HFFc6 (cell line): ENCODE data around the gene CAMK2B. TPM values are rescaled to one million over a fixed set of nuclear protein-coding genes. Genes with fewer than 3 reads are reported as not detected.

Experiments used
- DNase-seq: peaks from one replicate; pipeline ENCODE4 v3.0.0-alpha.2; 2018
- H3K27ac Mint-ChIP-seq: 2 replicates; pipeline ENCODE4 v1.8.0; 2020; ENCODE audit warnings: mild to moderate bottlenecking, mixed read lengths
- H3K27me3 Mint-ChIP-seq: 2 replicates; pipeline ENCODE4 v1.8.0; 2021; ENCODE audit warnings: mild to moderate bottlenecking, moderate library complexity, mixed read lengths; ENCODE audit not compliant: insufficient read depth
- H3K36me3 Mint-ChIP-seq: 2 replicates; pipeline ENCODE4 v1.8.0; 2021; ENCODE audit warnings: low read depth, mixed read lengths
- H3K4me1 Mint-ChIP-seq: 2 replicates; pipeline ENCODE4 v1.8.0; 2020; ENCODE audit warnings: low read depth, mixed read lengths
- H3K4me3 Mint-ChIP-seq: 2 replicates; pipeline ENCODE4 v1.8.0; 2020; ENCODE audit warnings: mild to moderate bottlenecking, moderate library complexity, mixed read lengths
- H3K9me3 Mint-ChIP-seq: 2 replicates; pipeline ENCODE4 v1.8.0; 2020; ENCODE audit warnings: mild to moderate bottlenecking, mixed read lengths
- total RNA-seq, 6 experiments: library from RNA; stranded (reverse); fragmentation: NEBNext Ultra II Directional; extraction: Animal tissue kit (Norgen Biotek cat#: 25700); gene quantifications; 2 replicates in 1 of 6; 3 replicates in 5 of 6; pipeline ENCODE4 v1.2.3, GENCODE V29; 2021
- TF ChIP-seq, protein P1 (sequence below): fragments of 200-600 bp; sonication (generic); IDR thresholded peaks from 2 replicates; pipeline ENCODE4 v1.5.0; 2021; ENCODE audit warnings: antibody characterized with exemption, mild to moderate bottlenecking

The CAMK2B gene
- total RNA-seq, 6 experiments from 2014 or later, result 0.11 to 0.41 TPM; not detected in 4

DNA sequence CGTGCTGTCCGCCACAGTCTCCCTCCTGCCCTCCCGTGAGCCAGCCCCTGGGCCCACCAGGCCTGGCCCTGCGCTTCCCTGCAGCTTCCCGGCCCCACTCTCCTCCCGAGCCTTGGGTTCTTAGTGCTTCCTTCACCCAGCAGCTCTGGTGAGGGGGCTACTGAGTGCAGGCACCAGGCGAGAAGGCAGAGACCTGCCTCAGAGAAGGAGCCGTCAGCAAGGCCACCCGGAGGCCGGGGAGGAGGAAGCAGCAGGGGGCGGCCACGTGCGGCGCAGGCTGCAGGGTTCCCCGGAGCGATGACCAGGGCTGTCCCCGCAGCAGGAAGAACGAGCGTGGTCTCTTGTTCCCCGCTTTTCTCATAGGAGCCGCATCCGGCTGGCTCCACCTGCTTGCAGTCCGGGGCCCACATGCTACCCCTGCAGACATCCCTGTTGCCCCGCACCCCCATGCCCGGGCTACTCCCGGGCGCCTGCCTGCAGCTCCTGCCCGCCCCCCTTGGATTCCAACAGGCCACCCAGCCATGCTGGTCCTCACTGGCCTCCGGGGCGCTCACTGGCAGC lies 104.1 kb downstream of the CAMK2B start:
- H3K27ac Mint-ChIP-seq, result no peak overlapping the region
- H3K27me3 Mint-ChIP-seq, result peaks cover 18% of the 10 kb centered on the region
- TF ChIP-seq, protein P1, sequence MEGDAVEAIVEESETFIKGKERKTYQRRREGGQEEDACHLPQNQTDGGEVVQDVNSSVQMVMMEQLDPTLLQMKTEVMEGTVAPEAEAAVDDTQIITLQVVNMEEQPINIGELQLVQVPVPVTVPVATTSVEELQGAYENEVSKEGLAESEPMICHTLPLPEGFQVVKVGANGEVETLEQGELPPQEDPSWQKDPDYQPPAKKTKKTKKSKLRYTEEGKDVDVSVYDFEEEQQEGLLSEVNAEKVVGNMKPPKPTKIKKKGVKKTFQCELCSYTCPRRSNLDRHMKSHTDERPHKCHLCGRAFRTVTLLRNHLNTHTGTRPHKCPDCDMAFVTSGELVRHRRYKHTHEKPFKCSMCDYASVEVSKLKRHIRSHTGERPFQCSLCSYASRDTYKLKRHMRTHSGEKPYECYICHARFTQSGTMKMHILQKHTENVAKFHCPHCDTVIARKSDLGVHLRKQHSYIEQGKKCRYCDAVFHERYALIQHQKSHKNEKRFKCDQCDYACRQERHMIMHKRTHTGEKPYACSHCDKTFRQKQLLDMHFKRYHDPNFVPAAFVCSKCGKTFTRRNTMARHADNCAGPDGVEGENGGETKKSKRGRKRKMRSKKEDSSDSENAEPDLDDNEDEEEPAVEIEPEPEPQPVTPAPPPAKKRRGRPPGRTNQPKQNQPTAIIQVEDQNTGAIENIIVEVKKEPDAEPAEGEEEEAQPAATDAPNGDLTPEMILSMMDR, result peak; percentile 35; the same call in 1 of the 2 replicates
- H3K36me3 Mint-ChIP-seq, result no peaks in the 10 kb centered on the region
- no peak for DNase-seq
- H3K9me3 Mint-ChIP-seq, result no peaks in the 10 kb centered on the region
- H3K4me3 Mint-ChIP-seq, result no peak overlapping the region
- no peaks in the 10 kb centered on the region for H3K4me1 Mint-ChIP-seq

DNA sequence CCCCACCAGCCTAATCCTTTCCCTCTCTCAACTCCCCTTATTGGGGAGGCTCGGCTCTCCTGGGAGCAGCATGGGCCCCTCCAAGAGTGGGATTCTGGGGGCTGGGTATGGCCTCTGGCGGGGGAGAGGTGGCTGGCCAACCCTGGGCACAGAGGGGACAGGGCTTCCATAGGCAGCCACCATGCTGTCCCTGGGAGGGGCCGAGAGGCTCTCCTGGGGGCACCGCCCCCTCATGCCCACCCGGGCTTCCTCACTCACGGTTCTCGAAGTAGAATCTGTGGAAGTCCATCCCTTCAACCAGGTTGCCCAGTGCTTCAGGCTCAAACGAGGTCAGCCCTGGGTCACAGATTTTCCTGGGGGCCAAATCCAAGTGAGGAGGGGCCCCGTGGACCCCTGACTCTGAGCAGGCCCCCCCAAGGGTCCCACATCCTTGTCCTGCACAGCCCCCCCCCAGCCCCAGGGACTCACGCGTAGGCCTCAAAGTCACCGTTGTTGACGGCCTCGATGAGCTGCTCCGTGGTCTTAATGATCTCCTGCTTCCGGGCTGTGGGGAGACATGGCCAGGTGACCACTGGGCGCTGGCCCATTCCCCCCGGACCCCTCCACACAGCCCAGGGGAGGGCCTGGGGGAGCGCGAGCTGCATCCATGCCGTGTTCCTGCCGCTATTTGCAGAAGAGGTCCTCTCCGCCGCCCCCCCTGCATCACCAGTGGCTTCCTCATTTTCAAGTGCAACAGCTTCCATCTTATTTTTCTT lies 104.9 kb downstream of the CAMK2B start:
- Mint-ChIP-seq H3K9me3 (no peaks in the 10 kb centered on the region), H3K4me3 (no peak overlapping the region), H3K27me3 (peaks cover 11% of the 10 kb centered on the region; the same call in 1 of the 2 replicates), H3K27ac (no peak overlapping the region), H3K36me3 (no peaks in the 10 kb centered on the region), H3K4me1 (no peaks in the 10 kb centered on the region)
- TF ChIP-seq, protein P1, result no peak
- DNase-seq, result no peak

DNA sequence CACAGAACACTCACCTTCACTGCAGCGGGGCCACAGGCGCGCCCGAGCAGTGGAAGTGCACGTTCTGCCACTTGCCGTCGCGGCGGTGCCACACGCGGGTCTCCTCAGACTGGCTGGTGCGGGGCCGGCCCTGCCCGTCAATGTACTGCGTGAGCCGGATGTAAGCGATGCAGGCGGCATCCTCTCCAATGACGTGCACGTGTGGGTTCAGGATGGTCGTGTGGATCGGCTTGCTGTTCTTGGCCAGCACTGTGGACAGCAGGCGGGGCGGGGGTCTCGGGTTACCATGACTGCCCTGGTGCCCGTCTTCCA lies 105.4 kb downstream of the CAMK2B start:
- no peaks in the 10 kb centered on the region for H3K36me3 Mint-ChIP-seq
- no peak overlapping the region for H3K27ac Mint-ChIP-seq
- H3K4me3 Mint-ChIP-seq, result no peak overlapping the region
- peaks cover 11% of the 10 kb centered on the region for H3K27me3 Mint-ChIP-seq
- H3K4me1 Mint-ChIP-seq, result no peaks in the 10 kb centered on the region
- no peaks in the 10 kb centered on the region for H3K9me3 Mint-ChIP-seq
- TF ChIP-seq, protein P1, result no peak
- DNase-seq, result no peak

DNA sequence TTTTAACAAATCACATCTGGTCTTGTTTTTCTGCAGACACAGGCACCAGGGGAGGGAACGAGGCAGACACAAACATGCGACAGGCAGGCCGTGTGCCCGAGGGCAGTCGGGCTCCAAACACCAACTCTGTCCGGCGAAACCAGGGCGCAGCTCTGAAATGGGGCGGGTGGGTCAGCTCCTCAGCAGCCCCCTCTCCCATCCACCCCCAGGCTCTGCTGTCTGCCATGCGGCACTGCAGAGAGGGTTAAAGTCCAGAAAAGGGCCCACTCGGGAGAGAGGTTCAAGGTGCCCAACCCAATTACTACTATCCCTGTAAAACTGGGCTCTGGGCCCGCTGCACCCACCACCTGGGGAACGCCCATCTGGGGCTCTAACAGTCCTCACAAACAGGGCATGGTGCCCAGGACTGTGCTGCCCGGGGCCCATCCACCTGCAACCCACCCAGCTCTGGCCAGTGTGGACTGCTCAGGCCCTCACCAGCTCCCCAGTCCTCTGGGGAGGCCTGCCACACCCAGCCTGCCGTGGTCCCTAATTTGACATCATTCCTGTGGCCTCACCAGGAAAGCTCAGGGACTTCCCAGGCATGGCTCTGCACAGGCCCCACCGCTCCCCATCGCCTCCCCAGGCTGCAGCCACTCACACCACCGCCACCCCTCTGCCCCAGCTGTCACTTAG lies 105.9 kb downstream of the CAMK2B start:
- peaks cover 12% of the 10 kb centered on the region for H3K27me3 Mint-ChIP-seq
- H3K27ac Mint-ChIP-seq, result no peak overlapping the region
- no peaks in the 10 kb centered on the region for H3K36me3 Mint-ChIP-seq
- TF ChIP-seq, protein P1, result no peak
- no peaks in the 10 kb centered on the region for H3K4me1 Mint-ChIP-seq
- DNase-seq, result no peak
- no peaks in the 10 kb centered on the region for H3K9me3 Mint-ChIP-seq
- H3K4me3 Mint-ChIP-seq, result no peak overlapping the region

DNA sequence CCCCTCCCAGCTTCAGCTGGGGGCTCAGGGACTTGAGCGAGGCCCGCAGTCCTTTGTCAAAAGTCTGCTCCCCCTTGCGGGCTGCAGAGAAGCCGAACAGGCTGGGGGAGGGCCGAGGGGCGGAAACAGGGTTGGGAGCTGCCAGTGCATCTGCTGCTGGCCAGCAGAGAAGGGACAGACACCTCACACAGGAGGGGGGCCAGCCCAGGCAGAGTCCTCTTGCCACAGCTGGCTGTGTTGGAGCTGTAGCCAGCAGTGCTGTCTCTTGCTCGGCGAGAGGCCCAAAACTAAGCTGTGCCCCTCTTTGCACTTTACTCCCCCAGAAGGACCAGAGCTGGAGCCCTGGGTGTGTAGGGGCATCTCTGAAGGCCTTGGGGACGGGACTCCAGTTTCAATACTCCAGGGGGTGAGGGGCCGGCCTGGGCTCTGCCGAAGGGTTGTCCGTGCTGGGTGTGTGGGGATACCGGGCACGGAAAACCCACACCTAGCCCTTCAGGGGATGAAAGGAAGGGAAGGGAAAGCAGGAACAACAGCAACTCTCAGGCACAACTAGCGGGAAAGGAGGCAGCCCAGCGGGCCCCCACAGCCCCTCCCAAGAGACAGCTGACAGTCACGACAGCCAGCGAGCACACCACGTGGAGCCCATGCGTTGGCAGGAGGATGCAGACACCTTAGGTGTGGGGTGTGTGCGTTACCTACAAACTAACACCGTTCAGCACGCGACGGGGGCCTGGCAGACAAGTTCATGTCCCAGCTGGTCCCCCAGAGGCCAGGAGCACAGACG lies 106.8 kb downstream of the CAMK2B start:
- Mint-ChIP-seq H3K27me3 (peaks cover 7% of the 10 kb centered on the region), H3K4me3 (no peak overlapping the region), H3K27ac (no peak overlapping the region), H3K9me3 (no peaks in the 10 kb centered on the region), H3K4me1 (no peaks in the 10 kb centered on the region), H3K36me3 (peaks cover 4% of the 10 kb centered on the region; the same call in 1 of the 2 replicates)
- DNase-seq, result no peak
- TF ChIP-seq, protein P1, result no peak
